Calu3 (cell line): ENCODE measurements around the gene HELZ. TPM values are rescaled to one million over a fixed set of nuclear protein-coding genes. Genes with fewer than 3 reads are reported as not detected.
"Not testable (repeated sequence)": the region's sequence is repeated elsewhere in the genome, so short reads cannot be mapped to it uniquely, and the experiment has no call there.

Experiments
- BruUV-seq: library from RNA; stranded (reverse); fragments of 400-500 nt; replicated peaks from 2 replicates; lab custom pipeline; 2021; lab: Mats Ljungman, UMichigan
- CTCF ChIA-PET: fragments of 300-600 bp; sonication (Branson Sonifier 250); formaldehyde crosslinking; loops from one replicate; lab custom pipeline; 2022; ENCODE audit warnings: antibody characterized with exemption; lab: Charles Lee
- DNase-seq: peaks from one replicate; pipeline ENCODE4 v3.0.0; 2022
- H3K27ac Mint-ChIP-seq: one replicate; pipeline ENCODE4 v1.8.0; 2022; ENCODE audit warnings: mixed read lengths; ENCODE audit not compliant: unreplicated experiment
- H3K27me3 Mint-ChIP-seq: one replicate; pipeline ENCODE4 v1.8.0; 2022; ENCODE audit warnings: mixed read lengths; ENCODE audit not compliant: unreplicated experiment
- H3K36me3 Mint-ChIP-seq: one replicate; pipeline ENCODE4 v1.8.0; 2022; ENCODE audit warnings: mild to moderate bottlenecking, moderate library complexity, mixed read lengths; ENCODE audit not compliant: insufficient read depth, unreplicated experiment
- H3K4me1 Mint-ChIP-seq: one replicate; pipeline ENCODE4 v1.8.0; 2022; ENCODE audit warnings: mild to moderate bottlenecking, low read depth, mixed read lengths; ENCODE audit not compliant: unreplicated experiment
- H3K4me3 Mint-ChIP-seq: one replicate; pipeline ENCODE4 v1.8.0; 2022; ENCODE audit warnings: mild to moderate bottlenecking, low read depth, moderate library complexity, mixed read lengths; ENCODE audit not compliant: unreplicated experiment
- H3K9me3 Mint-ChIP-seq: one replicate; pipeline ENCODE4 v1.8.0; 2022; ENCODE audit warnings: low read depth, mixed read lengths; ENCODE audit not compliant: unreplicated experiment
- intact Hi-C: fragments of 100-400 bp; cut with micrococcal nuclease; formaldehyde crosslinking; loops from one replicate; pipeline ENCODE4 v1.10.0; 2022; ENCODE audit not compliant: unreplicated experiment
- total RNA-seq: library from RNA; stranded (reverse); gene quantifications from 2 replicates; pipeline ENCODE4 v1.2.3, GENCODE V29; 2022
- TF ChIP-seq, protein P1 (sequence below): fragments of 200-600 bp; IDR thresholded peaks from one replicate; pipeline ENCODE4 v1.8.0; 2022; ENCODE audit warnings: antibody characterized with exemption; ENCODE audit not compliant: unreplicated experiment

Gene HELZ
- total RNA-seq, 1 experiment from 2014 or later = 60.8 TPM

DNA sequence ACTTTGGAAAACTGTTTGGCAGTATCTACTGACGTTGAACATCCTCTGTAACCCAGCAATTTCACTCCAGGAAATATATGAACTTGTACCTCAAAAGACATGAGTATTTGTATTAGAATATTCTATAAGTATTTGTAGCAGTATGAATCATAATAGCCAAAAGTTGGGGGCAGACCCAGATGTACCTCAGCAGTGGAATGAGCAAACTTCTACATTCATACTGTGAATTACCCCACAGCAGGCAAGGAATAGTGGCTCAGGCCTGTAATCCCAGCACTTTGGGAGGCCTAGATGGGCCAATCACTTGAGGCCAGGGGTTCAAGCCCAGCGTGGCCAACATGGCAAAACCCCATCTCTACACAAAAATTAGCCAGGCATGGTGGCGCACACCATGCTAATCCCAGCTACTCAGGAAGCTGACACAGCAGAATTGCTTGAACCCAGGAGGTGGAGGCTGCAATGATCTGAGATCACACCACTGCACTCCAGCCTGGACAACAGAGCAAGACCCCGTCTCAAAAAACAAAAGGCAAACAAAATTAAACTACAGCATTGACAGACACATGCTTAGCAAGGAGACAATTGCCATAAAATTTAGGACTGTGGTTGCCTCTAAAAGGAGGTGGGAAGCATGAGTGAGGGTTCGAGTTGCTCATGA, 11.2 kb upstream of the HELZ start:
- Mint-ChIP-seq H3K27ac (no peak overlapping the region), H3K4me1 (no peaks in the 10 kb centered on the region), H3K36me3 (no peaks in the 10 kb centered on the region), H3K27me3 (no peaks in the 10 kb centered on the region), H3K4me3 (no peak overlapping the region), H3K9me3 (peaks cover 4% of the 10 kb centered on the region)
- BruUV-seq = no TSS peak
- no peak for DNase-seq
- CTCF ChIA-PET = no interaction called here
- TF ChIP-seq, protein P1, sequence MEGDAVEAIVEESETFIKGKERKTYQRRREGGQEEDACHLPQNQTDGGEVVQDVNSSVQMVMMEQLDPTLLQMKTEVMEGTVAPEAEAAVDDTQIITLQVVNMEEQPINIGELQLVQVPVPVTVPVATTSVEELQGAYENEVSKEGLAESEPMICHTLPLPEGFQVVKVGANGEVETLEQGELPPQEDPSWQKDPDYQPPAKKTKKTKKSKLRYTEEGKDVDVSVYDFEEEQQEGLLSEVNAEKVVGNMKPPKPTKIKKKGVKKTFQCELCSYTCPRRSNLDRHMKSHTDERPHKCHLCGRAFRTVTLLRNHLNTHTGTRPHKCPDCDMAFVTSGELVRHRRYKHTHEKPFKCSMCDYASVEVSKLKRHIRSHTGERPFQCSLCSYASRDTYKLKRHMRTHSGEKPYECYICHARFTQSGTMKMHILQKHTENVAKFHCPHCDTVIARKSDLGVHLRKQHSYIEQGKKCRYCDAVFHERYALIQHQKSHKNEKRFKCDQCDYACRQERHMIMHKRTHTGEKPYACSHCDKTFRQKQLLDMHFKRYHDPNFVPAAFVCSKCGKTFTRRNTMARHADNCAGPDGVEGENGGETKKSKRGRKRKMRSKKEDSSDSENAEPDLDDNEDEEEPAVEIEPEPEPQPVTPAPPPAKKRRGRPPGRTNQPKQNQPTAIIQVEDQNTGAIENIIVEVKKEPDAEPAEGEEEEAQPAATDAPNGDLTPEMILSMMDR = no peak
- intact Hi-C loops = no loop called here

DNA sequence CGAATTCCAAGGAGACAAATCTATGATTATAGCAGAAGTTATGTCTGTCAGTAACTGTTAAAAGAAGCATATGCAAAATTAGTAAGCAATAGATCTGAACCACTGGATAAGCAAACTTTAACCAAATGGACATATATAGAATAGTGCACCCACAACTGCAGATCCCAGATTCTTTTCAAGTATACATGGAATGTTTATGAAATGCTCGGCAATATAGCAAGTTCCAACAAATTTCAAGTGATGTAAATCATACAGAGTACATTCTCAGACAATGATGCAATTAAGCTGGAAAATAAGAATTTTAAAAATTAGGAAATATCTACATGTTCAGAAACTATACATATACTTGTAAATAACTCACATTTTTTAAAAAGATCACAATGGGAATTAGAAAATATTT, 8.4 kb upstream of the HELZ start:
- Mint-ChIP-seq H3K27ac (no peak overlapping the region), H3K4me3 (no peak overlapping the region), H3K36me3 (no peaks in the 10 kb centered on the region), H3K4me1 (no peaks in the 10 kb centered on the region), H3K9me3 (peaks cover 4% of the 10 kb centered on the region), H3K27me3 (no peaks in the 10 kb centered on the region)
- TF ChIP-seq, protein P1 = no peak
- intact Hi-C loops = no loop called here
- CTCF ChIA-PET = no interaction called here
- no peak for DNase-seq
- BruUV-seq = no TSS peak

DNA sequence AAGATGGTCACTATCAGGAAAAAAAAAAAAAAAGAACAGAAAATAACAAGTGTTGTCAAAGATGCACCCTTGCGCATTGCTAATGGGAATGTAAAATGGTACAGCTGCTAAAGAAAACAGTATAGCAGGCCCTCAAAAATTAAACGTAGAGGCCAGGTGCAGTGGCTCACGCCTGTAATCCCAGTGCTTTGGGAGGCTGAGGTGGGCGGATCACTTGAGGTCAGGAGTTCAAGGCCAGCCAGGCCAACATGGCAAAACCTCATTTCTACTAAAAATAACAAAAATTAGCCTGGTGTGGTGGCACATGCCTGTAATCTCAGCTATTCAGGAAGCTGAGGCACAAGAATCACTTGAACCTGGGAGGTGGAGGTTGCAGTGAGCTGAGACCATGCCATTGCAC, 6.6 kb upstream of the HELZ start:
- H3K27me3 Mint-ChIP-seq, H3K27ac Mint-ChIP-seq, H3K4me3 Mint-ChIP-seq, H3K36me3 Mint-ChIP-seq, DNase-seq, intact Hi-C loops, CTCF ChIA-PET, H3K9me3 Mint-ChIP-seq, BruUV-seq: not testable (repeated sequence)
- peaks cover 13% of the 10 kb centered on the region for H3K4me1 Mint-ChIP-seq

DNA sequence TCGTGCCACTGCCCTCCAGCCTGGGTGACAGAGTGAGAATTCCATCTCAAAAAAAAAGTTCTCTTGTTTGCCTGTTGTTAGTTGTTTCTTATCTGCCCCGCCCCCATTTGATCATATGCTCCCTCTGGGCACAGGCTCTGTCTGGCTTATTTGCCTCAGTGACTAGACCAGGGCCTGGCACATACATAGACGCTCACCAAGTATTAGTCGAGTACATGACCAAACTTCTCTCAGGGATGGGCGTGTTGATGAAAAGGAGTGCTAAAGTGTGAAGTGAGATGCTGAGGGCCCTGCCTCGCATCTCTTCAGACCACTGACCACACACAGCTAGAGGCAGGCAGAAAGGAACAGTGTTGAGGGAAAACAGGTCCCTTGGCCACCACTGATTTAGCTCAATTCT, 3.3 kb upstream of the HELZ start:
- no peak for DNase-seq
- TF ChIP-seq, protein P1 = no peak
- H3K27ac Mint-ChIP-seq = peak overlapping the region; percentile 9
- no peak overlapping the region for H3K4me3 Mint-ChIP-seq
- intact Hi-C loops = loop anchor here (10.0 kb wide), 1 partner anchor 87 kb away; no protein-coding TSS in a partner anchor
- no TSS peak for BruUV-seq
- H3K4me1 Mint-ChIP-seq = peaks cover 14% of the 10 kb centered on the region
- H3K9me3 Mint-ChIP-seq = no peaks in the 10 kb centered on the region
- H3K36me3 Mint-ChIP-seq = peaks cover 30% of the 10 kb centered on the region
- H3K27me3 Mint-ChIP-seq = no peaks in the 10 kb centered on the region
- CTCF ChIA-PET = interaction anchor here (0.7 kb wide), 1 partner anchor 22 kb away, joined by 3 read pairs; no protein-coding TSS in a partner anchor

DNA sequence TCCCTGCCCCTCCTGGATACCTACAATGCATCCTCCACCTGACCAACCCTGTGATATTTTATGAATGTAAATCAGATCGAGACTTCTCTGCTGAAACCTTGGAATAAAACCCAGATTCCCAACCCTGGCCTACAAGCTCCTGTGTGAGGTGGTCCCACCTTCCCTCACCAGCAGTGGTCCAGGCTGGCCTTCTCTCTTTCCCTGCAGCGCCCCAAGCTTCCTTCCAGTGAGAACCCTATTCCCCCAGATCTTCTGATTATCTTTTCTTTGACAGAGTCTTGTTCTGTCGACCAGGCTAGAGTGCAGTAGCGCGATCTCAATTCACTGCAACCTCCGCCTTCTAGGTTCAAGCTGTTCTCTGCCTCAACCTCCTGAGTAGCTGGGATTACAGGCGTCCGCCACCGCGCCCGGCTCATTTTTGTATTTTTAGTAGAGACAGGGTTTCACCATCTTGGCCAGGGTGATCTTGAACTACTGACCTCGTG, 2.5 kb upstream of the HELZ start:
- TF ChIP-seq, protein P1 = no peak
- no peaks in the 10 kb centered on the region for H3K9me3 Mint-ChIP-seq
- no peak for DNase-seq
- H3K27me3 Mint-ChIP-seq = no peaks in the 10 kb centered on the region
- intact Hi-C loops = loop anchor here (10.0 kb wide), 1 partner anchor 87 kb away; no protein-coding TSS in a partner anchor
- no TSS peak for BruUV-seq
- H3K36me3 Mint-ChIP-seq = peaks cover 32% of the 10 kb centered on the region
- peak overlapping the region; percentile 84 for H3K4me3 Mint-ChIP-seq
- CTCF ChIA-PET = no interaction called here
- H3K4me1 Mint-ChIP-seq = peaks cover 14% of the 10 kb centered on the region
- peak overlapping the region; percentile 64 for H3K27ac Mint-ChIP-seq
